HG03139 (cell line): Measurements from ENCODE around the gene ENTPD7.
"Not testable (repeated sequence)": the region's sequence is repeated elsewhere in the genome, so short reads cannot be mapped to it uniquely, and the experiment has no call there.

ENCODE experiments used
- ATAC-seq: cut with Tn5 transposase; IDR thresholded peaks from one replicate; pipeline ENCODE4 v1.9.1; 2021; ENCODE audit not compliant: unreplicated experiment

The ENTPD7 gene

GRCh38 chr10:99659031-99659867 is at the start of gene ENTPD7:
ENTPD7 (plus strand) TSS chr10:99659509; CDS start chr10:99659957, 448 bp downstream.
- peak; percentile 99 for ATAC-seq

- no peak for ATAC-seq
Observed at GRCh38 chr10:99610221-99610620, 49.1 kb upstream of the ENTPD7 start.

- ATAC-seq = no peak
Observed at GRCh38 chr10:99611326-99611725, 48.0 kb upstream of the ENTPD7 start.

- no peak for ATAC-seq
Observed at GRCh38 chr10:99612167-99612831, 47.0 kb upstream of the ENTPD7 start.

GRCh38 chr10:99615426-99615825 is 43.9 kb upstream of the ENTPD7 start:
- no peak for ATAC-seq

- ATAC-seq = no peak
Observed at GRCh38 chr10:99617696-99618095, 41.6 kb upstream of the ENTPD7 start.

- no peak for ATAC-seq
Observed at GRCh38 chr10:99619090-99619800, 40.1 kb upstream of the ENTPD7 start.

GRCh38 chr10:99619851-99620710 is 39.2 kb upstream of the ENTPD7 start, which contains the start of gene SLC25A28:
SLC25A28 (minus strand) TSS chr10:99620439; CDS start chr10:99620335, 104 bp downstream.
- ATAC-seq = peak; percentile 73

GRCh38 chr10:99620711-99621453 is 38.4 kb upstream of the ENTPD7 start:
- peak; percentile 83 for ATAC-seq

- ATAC-seq = no peak
Observed at GRCh38 chr10:99621454-99622251, 37.7 kb upstream of the ENTPD7 start.

GRCh38 chr10:99623919-99624318 is 35.4 kb upstream of the ENTPD7 start:
- no peak for ATAC-seq

- not testable (repeated sequence) for ATAC-seq
Observed at GRCh38 chr10:99625124-99625523, 34.2 kb upstream of the ENTPD7 start.

GRCh38 chr10:99628923-99629624 is 30.2 kb upstream of the ENTPD7 start:
- ATAC-seq = no peak

- ATAC-seq = no peak
Observed at GRCh38 chr10:99629625-99629978, 29.7 kb upstream of the ENTPD7 start.

- ATAC-seq = no peak
Observed at GRCh38 chr10:99630433-99630832, 28.9 kb upstream of the ENTPD7 start.

GRCh38 chr10:99630991-99631390 is 28.3 kb upstream of the ENTPD7 start:
- no peak for ATAC-seq

GRCh38 chr10:99631496-99631895 is 27.8 kb upstream of the ENTPD7 start:
- no peak for ATAC-seq

- ATAC-seq = no peak
Observed at GRCh38 chr10:99633832-99634231, 25.5 kb upstream of the ENTPD7 start.
